Keratinocyte (primary cell): ENCODE results near the gene NIPAL1.
"Not testable (repeated sequence)": the region's sequence is repeated elsewhere in the genome, so short reads cannot be mapped to it uniquely, and the experiment has no call there.

Experiments used
- EZH2 ChIP-seq: IDR thresholded peaks from one replicate; pipeline ENCODE4 v1.6.1; 2012; ENCODE audit warnings: inconsistent platforms, mild to moderate bottlenecking, low read length, moderate library complexity
- TF ChIP-seq, protein P1 (sequence below), 3 experiments: IDR thresholded peaks in 1 of 3; conservative IDR thresholded peaks in 1 of 3; optimal IDR thresholded peaks in 1 of 3; 2 replicates in 2 of 3; 3 replicates in 1 of 3; pipeline versions ENCODE3 to v1.5.1; 2011; ENCODE audit warnings: low read length in 3 of 3, mild to moderate bottlenecking in 3 of 3, moderate library complexity in 2 of 3, control low read depth in 1 of 3, inconsistent platforms in 1 of 3; ENCODE audit not compliant: insufficient read depth in 2 of 3; ENCODE audit errors: extremely low read depth in 1 of 3

DNA sequence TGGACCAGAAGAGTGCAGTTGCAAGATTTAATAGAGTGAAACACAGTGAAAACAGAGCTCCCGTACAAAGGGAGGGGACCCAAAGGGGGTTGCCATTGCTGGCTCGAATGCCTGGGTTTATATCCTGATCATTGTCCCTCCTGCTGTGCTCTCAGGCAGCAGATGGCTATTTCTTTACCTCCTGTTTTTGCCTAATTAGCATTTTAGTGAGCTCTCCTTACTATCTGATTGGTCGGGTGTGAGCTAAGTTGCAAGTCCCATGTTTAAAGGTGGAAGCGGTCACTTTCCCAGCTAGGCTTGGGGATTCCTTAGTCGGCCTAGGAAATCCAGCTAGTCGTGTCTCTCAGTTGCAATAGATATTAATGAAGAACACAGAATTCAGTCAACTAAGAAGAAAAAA, 5.7 kb upstream of the NIPAL1 start:
- TF ChIP-seq, protein P1, sequence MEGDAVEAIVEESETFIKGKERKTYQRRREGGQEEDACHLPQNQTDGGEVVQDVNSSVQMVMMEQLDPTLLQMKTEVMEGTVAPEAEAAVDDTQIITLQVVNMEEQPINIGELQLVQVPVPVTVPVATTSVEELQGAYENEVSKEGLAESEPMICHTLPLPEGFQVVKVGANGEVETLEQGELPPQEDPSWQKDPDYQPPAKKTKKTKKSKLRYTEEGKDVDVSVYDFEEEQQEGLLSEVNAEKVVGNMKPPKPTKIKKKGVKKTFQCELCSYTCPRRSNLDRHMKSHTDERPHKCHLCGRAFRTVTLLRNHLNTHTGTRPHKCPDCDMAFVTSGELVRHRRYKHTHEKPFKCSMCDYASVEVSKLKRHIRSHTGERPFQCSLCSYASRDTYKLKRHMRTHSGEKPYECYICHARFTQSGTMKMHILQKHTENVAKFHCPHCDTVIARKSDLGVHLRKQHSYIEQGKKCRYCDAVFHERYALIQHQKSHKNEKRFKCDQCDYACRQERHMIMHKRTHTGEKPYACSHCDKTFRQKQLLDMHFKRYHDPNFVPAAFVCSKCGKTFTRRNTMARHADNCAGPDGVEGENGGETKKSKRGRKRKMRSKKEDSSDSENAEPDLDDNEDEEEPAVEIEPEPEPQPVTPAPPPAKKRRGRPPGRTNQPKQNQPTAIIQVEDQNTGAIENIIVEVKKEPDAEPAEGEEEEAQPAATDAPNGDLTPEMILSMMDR (optimal IDR thresholded peaks at IDR 0.05 in 1 of 3, IDR thresholded peaks at IDR 0.05 in 1 of 3, conservative IDR thresholded peaks at IDR 0.05 in 1 of 3; ENCODE audit: extremely low read depth in 1 of 3, insufficient read depth in 2 of 3, low read length in 3 of 3): not testable (repeated sequence)
- not testable (repeated sequence) for TF ChIP-seq EZH2
